Measurements from ENCODE around the gene NKD1.

DNA sequence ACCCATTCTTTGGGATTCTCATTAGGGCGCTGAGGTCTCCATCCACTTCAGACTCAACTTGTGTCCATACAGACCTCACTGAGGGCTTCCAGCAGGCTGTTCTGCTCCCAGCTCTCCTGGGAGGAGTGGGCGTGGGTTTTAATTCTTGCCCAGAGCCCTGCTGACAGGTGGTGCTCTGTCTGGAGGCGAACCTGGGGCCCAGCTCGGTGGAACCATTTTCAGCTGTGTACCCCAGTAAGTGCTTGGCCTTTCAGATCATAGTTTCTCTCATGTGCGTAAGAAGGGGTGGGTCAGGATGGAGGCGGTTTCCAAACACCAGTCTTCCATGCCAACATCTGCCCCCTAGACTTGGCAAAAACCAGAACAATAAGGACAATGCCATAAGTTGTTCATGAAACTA lies 21.4 kb upstream of the NKD1 start:
- TF ChIP-seq, protein P1, sequence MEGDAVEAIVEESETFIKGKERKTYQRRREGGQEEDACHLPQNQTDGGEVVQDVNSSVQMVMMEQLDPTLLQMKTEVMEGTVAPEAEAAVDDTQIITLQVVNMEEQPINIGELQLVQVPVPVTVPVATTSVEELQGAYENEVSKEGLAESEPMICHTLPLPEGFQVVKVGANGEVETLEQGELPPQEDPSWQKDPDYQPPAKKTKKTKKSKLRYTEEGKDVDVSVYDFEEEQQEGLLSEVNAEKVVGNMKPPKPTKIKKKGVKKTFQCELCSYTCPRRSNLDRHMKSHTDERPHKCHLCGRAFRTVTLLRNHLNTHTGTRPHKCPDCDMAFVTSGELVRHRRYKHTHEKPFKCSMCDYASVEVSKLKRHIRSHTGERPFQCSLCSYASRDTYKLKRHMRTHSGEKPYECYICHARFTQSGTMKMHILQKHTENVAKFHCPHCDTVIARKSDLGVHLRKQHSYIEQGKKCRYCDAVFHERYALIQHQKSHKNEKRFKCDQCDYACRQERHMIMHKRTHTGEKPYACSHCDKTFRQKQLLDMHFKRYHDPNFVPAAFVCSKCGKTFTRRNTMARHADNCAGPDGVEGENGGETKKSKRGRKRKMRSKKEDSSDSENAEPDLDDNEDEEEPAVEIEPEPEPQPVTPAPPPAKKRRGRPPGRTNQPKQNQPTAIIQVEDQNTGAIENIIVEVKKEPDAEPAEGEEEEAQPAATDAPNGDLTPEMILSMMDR (conservative IDR thresholded peaks at IDR 0.05; ENCODE audit: low read length): no peak
- no peak for TF ChIP-seq EZH2phosphoT487 (IDR thresholded peaks at IDR 0.05; ENCODE audit: borderline replicate concordance)

Data from Loucy (cell line).